Embryonic facial prominence (tissue), 1 donor: ENCODE results near the gene POLR2H.

ENCODE experiments used
- DNase-seq: peaks from one replicate; pipeline ENCODE4 v3.0.0-alpha.2; 2016; ENCODE audit errors: extremely low spot score

The POLR2H gene

DNA sequence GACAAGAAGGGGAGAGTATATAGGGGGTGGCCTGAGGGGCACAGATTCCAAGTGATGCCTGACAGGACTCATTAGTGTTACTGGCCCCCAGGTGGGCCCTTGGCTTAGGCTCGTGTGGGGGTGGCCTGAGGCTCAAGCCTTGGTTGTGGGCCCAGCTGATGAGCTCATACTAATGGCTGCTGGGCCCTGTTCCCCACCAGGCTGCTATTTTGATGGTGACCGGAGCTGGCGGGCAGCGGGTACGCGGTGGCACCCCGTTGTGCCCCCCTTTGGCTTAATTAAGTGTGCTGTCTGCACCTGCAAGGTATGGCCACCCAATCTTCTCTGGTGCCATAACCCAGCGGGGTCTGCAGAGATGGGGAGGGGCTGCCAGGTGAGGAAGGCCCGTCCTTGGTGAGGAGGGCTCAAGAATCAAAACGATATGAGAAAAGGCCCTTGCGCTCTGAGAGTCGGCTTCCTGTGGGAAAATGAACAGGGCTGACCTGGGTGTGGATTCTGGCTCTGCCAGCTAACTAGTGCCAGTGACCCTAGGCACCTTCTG, 25.7 kb downstream of the POLR2H start:
- DNase-seq: no peak

DNA sequence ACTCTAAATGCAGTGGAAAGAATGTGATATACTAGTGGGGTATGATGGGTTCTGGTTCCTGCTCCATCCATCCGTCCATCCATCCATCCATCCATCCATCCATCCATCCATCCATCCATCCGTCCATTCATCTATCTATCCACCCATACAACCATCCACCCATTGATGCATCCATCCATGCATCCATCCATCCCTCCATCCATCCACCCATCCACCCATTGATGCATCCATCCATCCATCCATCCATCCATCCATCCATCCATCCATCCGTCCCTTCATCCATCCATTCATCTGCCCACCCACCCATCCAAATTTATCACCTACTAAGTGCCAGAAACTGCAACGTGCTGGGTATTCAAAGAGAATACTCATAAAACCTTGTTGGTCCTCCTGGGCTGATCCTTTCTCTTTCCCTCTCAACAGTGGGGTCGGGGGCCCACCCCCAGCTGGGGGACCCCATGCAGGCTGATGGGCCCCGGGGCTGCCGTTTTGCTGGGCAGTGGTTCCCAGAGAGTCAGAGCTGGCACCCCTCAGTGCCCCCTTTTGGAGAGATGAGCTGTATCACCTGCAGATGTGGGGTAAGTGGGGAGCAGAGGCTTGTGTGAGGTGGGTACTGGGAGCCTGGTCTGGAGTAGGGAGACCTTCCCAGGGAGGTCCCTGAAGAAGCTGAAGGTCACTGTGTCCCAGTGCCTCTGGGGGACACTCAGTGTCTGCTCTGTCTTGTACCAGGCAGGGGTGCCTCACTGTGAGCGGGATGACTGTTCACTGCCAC, 26.8 kb downstream of the POLR2H start:
- no peak for DNase-seq

DNA sequence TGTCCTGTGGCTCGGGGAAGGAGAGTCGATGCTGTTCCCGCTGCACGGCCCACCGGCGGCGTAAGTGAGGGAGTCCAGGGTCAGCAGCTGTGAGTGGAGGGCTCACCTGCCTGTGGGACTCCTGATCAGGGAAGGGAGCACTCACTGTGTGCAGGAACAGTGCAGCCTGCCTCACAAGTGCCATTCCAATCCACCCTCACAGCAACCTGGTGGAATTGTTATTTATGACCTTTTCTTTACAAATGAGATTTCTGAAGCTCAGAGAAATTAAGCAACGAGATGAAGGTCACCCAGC, 27.4 kb downstream of the POLR2H start:
- DNase-seq: no peak

DNA sequence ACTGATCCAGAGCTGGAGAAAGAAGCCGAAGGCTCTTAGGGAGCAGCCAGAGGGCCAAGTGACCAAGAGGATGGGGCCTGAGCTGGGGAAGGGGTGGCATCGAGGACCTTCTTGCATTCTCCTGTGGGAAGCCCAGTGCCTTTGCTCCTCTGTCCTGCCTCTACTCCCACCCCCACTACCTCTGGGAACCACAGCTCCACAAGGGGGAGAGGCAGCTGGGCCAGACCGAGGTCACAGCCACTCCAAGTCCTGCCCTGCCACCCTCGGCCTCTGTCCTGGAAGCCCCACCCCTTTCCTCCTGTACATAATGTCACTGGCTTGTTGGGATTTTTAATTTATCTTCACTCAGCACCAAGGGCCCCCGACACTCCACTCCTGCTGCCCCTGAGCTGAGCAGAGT, 27.9 kb downstream of the POLR2H start:
- no peak for DNase-seq

DNA sequence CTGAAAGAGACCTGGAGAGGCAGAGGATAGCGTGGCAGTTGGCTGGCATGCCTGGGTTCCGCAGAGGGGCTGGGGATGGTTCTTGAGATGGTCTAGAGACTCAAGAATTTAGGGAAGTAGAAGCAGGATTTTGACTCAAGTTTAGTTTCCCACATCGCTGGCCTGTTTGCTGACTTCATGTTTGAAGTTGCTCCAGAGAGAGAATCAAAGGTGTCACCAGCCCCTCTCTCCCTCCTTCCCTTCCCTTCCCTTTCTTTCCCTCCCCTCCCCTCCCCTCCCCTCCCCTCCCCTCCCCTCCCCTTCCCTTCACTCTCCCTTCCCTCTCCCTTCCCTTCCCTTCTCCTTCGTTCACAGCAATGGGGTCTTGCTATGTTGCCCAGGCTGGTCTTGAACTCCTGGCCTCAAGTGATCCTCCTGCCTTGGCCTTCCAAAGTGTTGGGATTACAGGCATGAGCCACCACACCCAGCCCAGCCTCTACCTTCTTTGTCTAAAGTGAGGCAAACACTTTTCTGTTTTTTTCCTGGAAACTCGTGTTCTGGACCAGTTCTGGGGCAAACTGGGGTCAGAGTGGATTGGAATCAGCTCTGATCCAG, 28.5 kb downstream of the POLR2H start:
- no peak for DNase-seq

DNA sequence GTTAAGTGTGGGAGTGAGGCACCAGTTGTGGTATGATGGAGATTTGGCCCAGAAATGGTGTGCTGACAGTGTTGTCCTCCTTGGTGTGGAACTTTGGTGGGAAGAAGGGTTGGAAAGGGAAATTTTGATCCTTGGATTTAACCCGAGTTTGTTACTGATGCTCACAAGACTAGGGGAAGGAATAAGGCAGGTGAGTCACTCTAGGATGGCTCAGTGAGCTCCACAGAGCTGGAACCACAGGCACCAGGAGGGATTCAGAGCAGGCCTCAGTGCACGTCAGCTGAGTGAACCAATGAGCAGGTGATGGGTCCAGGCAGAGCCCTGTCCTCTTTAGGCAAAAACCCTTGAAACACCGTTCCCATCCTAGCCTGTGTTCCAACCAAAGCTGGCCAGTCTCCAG, 29.8 kb downstream of the POLR2H start:
- DNase-seq: no peak

DNA sequence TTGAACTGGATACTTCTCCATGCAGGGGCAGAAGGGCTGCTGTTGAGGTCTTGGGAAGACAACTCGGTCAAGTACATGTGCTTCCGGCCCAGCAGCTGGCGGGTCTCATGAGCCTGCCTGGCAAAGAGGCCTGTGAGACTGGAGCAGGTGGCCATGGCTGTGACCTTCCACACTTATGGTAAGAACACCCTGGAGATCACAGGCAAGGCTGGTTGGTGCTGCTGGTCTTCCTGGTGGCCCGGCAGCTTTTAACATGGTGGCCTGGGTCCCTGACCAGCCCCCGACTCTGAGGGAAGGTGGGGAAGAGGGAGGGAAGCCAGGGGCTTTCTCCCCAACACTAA, 33.8 kb downstream of the POLR2H start:
- DNase-seq: no peak

DNA sequence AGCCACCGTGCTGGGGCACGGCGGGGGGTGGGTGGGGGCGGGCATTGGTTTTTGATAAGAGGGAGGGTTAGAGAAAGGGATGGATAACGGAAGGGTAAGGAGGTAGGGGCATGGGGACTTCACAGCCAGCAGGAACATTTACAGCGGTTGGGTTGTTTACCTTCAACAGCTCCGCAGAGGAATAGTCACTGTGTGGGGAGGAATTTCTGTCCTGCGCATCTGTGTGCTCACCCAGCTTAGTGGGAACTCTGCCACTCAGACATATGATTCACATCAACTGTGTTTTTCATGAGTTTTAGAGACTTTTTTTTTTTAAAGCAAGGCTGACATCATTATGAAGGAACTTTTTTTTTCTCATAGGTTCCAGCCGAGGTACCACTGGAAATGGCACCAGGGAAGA, 37.9 kb downstream of the POLR2H start:
- peak; percentile 67 for DNase-seq

DNA sequence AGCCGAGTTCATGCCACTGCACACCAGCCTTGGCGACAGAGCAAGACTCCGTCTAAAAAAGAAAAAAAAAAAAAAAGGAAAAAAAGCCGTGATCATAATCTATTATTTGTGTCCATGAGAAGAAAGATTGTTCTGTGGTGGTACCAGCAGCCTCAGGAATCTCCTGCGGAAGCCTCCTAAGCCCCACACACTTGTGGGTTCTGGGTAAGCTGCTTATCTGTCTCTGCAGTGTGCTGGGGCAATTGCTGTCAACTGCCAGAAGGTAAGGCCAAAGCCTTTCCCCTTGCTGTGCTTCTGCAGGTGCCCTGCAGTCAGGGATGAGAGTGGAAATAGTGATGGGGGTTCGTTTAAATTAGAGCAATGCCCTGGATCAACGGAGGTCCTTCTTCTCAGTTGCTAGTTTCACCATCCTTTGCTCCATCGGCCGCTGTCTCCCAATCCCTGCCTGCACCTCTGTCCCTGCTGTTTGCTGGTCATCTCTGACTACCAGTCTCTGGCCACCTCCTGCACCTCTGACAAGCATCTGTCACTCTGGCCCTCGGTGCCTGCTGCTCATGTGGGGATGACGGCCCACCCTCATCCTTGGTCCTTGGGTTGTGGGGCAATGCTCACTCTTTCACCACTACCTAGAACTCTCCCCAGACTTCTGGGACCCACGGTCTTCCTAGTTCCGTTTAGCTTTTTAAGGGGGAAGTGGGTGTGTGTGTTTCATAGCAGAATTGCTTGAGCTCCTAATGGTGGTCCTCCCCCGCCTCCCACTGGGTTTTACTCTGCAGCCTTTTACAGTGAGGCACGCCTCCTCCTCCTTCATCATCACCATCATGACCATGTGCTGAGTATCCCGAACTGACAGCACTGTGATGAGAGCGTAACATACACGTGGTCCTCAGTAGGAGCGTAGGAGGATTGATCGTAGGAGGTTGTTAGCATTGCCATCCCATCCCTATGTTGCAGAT, 43.8 kb downstream of the POLR2H start:
- no peak for DNase-seq

DNA sequence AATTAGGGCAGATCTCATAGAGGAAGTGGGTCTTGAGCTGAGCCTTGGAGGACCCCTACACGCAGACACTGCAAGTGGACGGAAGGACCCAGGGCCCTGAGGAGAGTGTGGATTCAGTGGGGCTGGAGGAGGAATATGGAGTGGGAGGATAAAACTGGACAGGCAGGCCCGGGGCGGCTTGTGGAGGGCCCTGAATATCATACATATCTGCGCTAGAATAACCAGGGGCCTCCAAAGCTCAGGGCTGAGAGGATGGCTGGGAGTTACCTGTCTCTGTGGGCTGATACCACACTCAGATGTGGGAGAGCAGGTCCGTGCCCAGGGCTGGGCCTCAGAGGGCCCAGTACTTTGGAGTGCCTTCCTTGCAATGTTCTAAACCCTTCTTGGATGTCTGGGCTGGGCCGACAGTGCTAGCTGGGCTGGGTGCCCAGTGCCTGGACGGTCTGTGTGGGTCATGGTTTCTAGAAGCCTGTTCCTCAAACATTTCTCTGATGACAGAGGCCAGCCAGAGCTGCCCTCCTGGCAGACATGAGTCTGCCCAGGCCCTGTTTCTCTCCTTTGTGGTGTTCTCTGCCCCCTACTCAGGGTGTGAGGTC, 47.9 kb downstream of the POLR2H start:
- DNase-seq: no peak

DNA sequence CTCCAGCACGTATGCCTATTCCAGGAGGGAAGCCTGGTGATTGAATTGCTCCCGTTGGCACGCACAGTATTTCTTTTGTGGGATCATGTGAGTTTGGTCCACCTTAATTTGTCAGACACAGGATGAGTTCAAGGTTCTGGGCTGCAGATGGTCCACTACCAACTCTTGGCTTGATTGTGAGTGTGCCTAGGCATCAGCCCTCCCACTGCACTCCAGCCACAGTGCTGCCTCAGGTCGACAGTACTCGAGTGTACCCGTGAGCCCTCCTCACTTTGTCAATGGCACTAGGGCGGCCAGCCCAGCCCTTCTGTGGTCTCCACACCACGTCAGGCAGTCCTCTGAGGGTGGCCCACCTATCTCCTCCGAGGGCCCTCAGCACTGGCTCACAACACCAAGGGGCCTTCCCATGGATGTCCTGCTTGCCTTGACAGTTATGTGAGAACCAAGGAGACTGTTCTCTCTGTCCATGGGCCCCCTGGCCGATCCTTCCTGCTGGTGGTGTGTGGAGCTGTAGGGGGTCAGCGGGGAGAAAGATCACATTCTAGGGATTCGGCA, 48.5 kb downstream of the POLR2H start:
- DNase-seq: no peak

DNA sequence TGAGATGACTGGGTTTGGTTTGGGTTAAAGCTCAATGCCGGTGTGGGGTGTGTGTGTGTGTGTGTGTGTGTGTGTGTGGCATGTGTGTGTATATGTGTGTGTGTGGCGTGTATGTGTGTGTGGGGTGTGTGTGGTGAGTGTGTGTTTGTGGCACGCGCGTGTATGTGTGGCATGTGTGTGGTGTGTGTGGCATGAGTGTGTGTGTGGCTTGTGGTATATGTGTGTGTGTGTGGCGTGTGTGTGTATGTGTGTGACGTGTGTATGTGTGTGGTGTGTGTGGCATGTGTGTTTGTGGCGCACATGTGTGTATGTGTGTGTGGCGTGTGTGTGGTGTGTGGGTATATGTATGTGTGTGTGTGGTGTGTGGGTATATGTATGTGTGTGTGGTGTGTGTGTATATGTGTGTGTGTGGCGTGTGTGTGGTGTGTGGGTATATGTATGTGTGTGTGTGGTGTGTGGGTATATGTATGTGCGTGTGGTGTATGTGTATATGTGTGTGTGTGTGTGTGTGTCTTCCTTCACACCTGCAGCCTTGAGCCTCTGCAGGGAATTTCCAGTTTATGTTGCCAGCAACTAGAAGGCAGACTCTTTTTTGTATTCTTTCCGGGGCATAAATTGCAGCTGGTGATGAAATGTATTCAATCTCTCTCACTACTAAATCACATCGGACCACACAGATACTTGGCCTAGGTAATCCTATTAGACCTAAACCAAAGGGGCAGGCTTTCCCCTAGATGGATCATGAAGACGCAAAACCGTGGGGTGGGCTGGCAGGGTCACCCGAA, 53.1 kb downstream of the POLR2H start:
- DNase-seq: no peak

DNA sequence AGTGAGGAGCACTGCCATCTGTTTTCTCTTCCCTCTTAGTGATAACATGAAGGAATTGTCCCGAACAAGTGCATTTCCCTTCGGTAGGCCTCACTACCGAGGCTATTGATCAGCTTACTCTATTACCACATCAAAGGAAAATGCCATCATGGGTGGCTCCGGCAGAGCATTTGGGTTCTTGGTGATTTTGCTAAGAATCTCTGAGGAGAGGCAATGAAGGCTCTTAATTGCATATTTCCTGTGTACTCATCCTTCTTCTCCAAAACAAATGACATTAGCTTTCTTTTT, 53.6 kb downstream of the POLR2H start:
- DNase-seq: no peak

DNA sequence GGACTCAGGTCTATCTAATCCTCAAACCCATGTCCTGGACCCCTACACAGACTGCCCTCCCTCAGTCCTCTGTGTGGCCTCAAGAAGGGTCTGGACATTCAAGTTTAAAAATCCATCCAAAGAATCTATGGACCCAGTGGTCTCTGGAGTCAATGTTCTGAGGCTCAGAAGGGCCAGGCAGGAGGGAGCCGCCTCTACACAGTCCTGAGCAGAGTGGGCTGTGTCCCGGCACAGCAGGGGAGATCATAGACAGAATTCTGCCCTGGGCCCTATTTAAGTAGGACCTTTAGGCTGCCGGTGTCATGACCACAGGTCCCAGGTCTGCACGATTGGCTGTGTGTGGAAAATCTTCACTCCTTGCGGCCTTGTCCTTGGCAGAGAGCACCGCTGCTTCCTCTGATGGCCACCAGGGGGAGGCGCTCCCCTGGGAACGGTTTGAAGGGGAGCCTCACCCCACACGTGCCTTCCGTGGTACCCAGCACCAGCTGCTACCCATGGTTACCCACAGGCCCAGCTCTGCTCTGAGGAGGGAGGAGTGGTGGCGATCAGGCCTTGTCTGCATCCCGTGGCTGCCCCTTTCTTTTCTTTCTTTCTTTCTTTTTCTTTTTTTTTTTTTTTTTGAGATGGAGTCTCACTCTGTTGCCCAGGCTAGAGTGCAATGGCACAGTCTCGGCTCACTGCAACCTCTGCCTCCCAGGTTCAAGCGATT, 56.3 kb downstream of the POLR2H start:
- no peak for DNase-seq
